Panc1 (cell line): Measurements from ENCODE around the gene DONSON. TPM values are rescaled to one million over a fixed set of nuclear protein-coding genes. Genes with fewer than 3 reads are reported as not detected.

Experiments used
- ATAC-seq: fragments of 200-7000 bp; cut with Tn5 transposase; 2 replicates; pipeline ENCODE4 v1.9.1; 2020; ENCODE audit warnings: mild to moderate bottlenecking, moderate library complexity
- BruUV-seq: library from RNA; stranded (reverse); fragments of 400-500 nt; replicated peaks from 2 replicates; lab custom pipeline; 2021; lab: Mats Ljungman, UMichigan
- CTCF ChIA-PET: fragments of 300-600 bp; sonication (Branson Sonifier 250); formaldehyde crosslinking; loops from one replicate; lab custom pipeline; 2022; ENCODE audit warnings: antibody characterized with exemption; lab: Charles Lee
- POLR2A ChIA-PET: fragments of 300-600 bp; sonication (Branson Sonifier 250); formaldehyde crosslinking; loops from one replicate; lab custom pipeline; 2022; ENCODE audit warnings: antibody characterized with exemption; lab: Charles Lee
- DNase-seq: peaks from one replicate; pipeline ENCODE4 v3.0.0-alpha.2; 2010; ENCODE audit warnings: low read depth, low spot score
- H3K27ac ChIP-seq: 2 replicates; pipeline ENCODE4 v1.5.1; 2011; ENCODE audit warnings: mild to moderate bottlenecking, low read length, inconsistent platforms
- H3K27me3 ChIP-seq: fragments of 200-500 bp; sonication (Bioruptor generic); 2 replicates; pipeline ENCODE4 v1.6.0; 2014; ENCODE audit warnings: low read length, inconsistent platforms; ENCODE audit not compliant: control insufficient read depth, insufficient read depth
- H3K36me3 ChIP-seq: fragments of 200-500 bp; sonication (Bioruptor generic); 2 replicates; pipeline ENCODE4 v1.5.1; 2014; ENCODE audit warnings: inconsistent platforms, mild to moderate bottlenecking, low read length, moderate library complexity; ENCODE audit not compliant: control insufficient read depth, insufficient read depth
- H3K4me1 ChIP-seq: 2 replicates; pipeline ENCODE4 v1.5.1; 2011; ENCODE audit warnings: inconsistent platforms, mild to moderate bottlenecking, low read length, moderate library complexity; ENCODE audit not compliant: control insufficient read depth, insufficient read depth
- H3K4me3 ChIP-seq, 2 experiments: 2 replicates each; pipeline ENCODE4 v1.5.1; 2011 to 2012; ENCODE audit warnings: low read depth in 2 of 2, low read length in 2 of 2, mild to moderate bottlenecking in 2 of 2, inconsistent platforms in 1 of 2, moderate library complexity in 1 of 2
- H3K9me3 ChIP-seq: fragments of 200-500 bp; sonication (Bioruptor generic); 2 replicates; pipeline ENCODE4 v1.5.1; 2014; ENCODE audit warnings: low read depth, mild to moderate bottlenecking, inconsistent platforms, low read length, moderate library complexity; ENCODE audit not compliant: control insufficient read depth, insufficient read depth
- POLR2AphosphoS5 ChIP-seq: IDR thresholded peaks from 2 replicates; pipeline ENCODE4 v1.6.1; 2012; ENCODE audit warnings: mild to moderate bottlenecking, low read depth, low read length, moderate library complexity
- SIN3A ChIP-seq: IDR thresholded peaks from 2 replicates; pipeline ENCODE4 v1.6.1; 2012; ENCODE audit warnings: low read depth, mild to moderate bottlenecking, low read length, moderate library complexity, borderline replicate concordance; ENCODE audit not compliant: insufficient read depth
- TCF7L2 ChIP-seq: IDR thresholded peaks from 2 replicates; pipeline ENCODE4 v1.6.1; 2011; ENCODE audit warnings: mild to moderate bottlenecking, low read depth, low read length, inconsistent platforms
- in situ Hi-C: cut with HindIII; loops from 2 replicates; pipeline ENCODE4 v1.10.0; 2016; ENCODE audit warnings: low sequenced_read_pairs, low pct_unique_long_range_greater_than_20kb
- intact Hi-C: fragments of 100-400 bp; cut with micrococcal nuclease; formaldehyde crosslinking; loops from one replicate; pipeline ENCODE4 v1.10.0; 2022; ENCODE audit not compliant: unreplicated experiment
- total RNA-seq: library from RNA; stranded (reverse); gene quantifications from one replicate; pipeline ENCODE4 v1.2.1, GENCODE V29; 2021; ENCODE audit not compliant: unreplicated experiment
- TF ChIP-seq, protein P1 (sequence below), 2 experiments: IDR thresholded peaks; 2 replicates each; pipeline ENCODE4 v1.6.1; 2011 to 2012; ENCODE audit warnings: low read depth in 2 of 2, control low read depth in 1 of 2, low read length in 1 of 2, mild to moderate bottlenecking in 1 of 2, moderate library complexity in 1 of 2; ENCODE audit not compliant: insufficient read depth in 1 of 2
- TF ChIP-seq, protein P2 (sequence below): fragments of 450-650 bp; IDR thresholded peaks from 2 replicates; pipeline ENCODE4 v1.5.1; 2017; ENCODE audit warnings: mild to moderate bottlenecking

DONSON gene
- total RNA-seq, 1 experiment from 2014 or later, result 21.9 TPM

DNA sequence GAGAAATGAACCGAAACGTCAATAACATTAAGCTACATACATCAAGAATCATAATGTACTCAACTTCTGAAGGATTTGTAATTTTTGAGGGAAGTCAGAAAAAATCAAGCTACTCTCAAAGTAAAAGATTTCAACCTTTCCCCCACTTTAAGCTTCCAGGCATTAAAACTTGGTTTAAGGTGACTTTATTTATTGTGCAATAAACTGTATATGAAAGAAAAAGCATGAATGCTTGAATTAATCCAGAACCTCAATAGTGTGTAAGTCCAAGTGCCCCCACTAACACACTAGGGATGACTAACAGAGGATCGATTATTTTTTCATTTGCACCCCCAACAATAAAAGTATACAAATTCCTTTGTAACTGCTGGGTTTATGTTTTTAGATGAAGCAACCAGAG is 57.5 kb downstream of the DONSON start:
- no peaks in the 10 kb centered on the region for H3K9me3 ChIP-seq
- in situ Hi-C loops, result no loop called here
- DNase-seq (no peak), ATAC-seq (no peak)
- no TSS peak for BruUV-seq
- no peak overlapping the region for H3K4me3 ChIP-seq
- ChIA-PET CTCF (interaction anchor here (0.7 kb wide), 1 partner anchor 14 kb away, joined by 5 read pairs; no protein-coding TSS in a partner anchor), POLR2A (no interaction called here)
- intact Hi-C loops, result no loop called here
- H3K27ac ChIP-seq, result no peak overlapping the region
- peaks cover 46% of the 10 kb centered on the region for H3K36me3 ChIP-seq
- no peaks in the 10 kb centered on the region for H3K4me1 ChIP-seq
- TF ChIP-seq TCF7L2 (no peak), POLR2AphosphoS5 (no peak), SIN3A (no peak)
- TF ChIP-seq, protein P1, sequence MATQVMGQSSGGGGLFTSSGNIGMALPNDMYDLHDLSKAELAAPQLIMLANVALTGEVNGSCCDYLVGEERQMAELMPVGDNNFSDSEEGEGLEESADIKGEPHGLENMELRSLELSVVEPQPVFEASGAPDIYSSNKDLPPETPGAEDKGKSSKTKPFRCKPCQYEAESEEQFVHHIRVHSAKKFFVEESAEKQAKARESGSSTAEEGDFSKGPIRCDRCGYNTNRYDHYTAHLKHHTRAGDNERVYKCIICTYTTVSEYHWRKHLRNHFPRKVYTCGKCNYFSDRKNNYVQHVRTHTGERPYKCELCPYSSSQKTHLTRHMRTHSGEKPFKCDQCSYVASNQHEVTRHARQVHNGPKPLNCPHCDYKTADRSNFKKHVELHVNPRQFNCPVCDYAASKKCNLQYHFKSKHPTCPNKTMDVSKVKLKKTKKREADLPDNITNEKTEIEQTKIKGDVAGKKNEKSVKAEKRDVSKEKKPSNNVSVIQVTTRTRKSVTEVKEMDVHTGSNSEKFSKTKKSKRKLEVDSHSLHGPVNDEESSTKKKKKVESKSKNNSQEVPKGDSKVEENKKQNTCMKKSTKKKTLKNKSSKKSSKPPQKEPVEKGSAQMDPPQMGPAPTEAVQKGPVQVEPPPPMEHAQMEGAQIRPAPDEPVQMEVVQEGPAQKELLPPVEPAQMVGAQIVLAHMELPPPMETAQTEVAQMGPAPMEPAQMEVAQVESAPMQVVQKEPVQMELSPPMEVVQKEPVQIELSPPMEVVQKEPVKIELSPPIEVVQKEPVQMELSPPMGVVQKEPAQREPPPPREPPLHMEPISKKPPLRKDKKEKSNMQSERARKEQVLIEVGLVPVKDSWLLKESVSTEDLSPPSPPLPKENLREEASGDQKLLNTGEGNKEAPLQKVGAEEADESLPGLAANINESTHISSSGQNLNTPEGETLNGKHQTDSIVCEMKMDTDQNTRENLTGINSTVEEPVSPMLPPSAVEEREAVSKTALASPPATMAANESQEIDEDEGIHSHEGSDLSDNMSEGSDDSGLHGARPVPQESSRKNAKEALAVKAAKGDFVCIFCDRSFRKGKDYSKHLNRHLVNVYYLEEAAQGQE (IDR thresholded peaks at IDR 0.05; ENCODE audit: insufficient read depth in 1 of 2, low read depth in 2 of 2, low read length in 1 of 2), result no peak
- TF ChIP-seq, protein P2, sequence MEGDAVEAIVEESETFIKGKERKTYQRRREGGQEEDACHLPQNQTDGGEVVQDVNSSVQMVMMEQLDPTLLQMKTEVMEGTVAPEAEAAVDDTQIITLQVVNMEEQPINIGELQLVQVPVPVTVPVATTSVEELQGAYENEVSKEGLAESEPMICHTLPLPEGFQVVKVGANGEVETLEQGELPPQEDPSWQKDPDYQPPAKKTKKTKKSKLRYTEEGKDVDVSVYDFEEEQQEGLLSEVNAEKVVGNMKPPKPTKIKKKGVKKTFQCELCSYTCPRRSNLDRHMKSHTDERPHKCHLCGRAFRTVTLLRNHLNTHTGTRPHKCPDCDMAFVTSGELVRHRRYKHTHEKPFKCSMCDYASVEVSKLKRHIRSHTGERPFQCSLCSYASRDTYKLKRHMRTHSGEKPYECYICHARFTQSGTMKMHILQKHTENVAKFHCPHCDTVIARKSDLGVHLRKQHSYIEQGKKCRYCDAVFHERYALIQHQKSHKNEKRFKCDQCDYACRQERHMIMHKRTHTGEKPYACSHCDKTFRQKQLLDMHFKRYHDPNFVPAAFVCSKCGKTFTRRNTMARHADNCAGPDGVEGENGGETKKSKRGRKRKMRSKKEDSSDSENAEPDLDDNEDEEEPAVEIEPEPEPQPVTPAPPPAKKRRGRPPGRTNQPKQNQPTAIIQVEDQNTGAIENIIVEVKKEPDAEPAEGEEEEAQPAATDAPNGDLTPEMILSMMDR, result no peak
- H3K27me3 ChIP-seq, result no peaks in the 10 kb centered on the region

Other genes starting within 250 kb of the DONSON start
- gene IFNGR2, start 185.3 kb downstream of the DONSON start, total RNA-seq, result 47.9 TPM
- 18.5 TPM for gene TMEM50B, start 108.7 kb downstream of the DONSON start, total RNA-seq
- gene DNAJC28, start 97.0 kb downstream of the DONSON start, total RNA-seq, result 1.5 TPM
- 132 TPM for gene GART, start 46.6 kb downstream of the DONSON start, total RNA-seq
- 183 TPM for gene SON, start 45.6 kb downstream of the DONSON start, total RNA-seq
- 24.8 TPM for gene CRYZL1, start 53.1 kb upstream of the DONSON start, total RNA-seq
- 50.3 TPM for gene ITSN1, start 53.8 kb upstream of the DONSON start, total RNA-seq